ENCODE data around the gene WIZ. TPM values are rescaled to one million over a fixed set of nuclear protein-coding genes. Genes with fewer than 3 reads are reported as not detected.

WIZ gene
- total and polyA plus RNA-seq, 9 of the 15 experiments (the other 6 are each of a cell fraction or from before 2014, with no cell fraction given), result 0.06 to 37.5 (median 4.8) TPM

- no peak for FAIRE-seq
- WGBS (ENCODE audit: insufficient coverage, low coverage, missing lambda C conversion rate), result 75% methylated on average over 2 of the region's 2 CpGs
These were observed 58.9 kb downstream of the WIZ start for GRCh38 chr19:15390814-15391213.

More at GRCh38 chr19:15390814-15391213, 58.9 kb downstream of the WIZ start:
- Histone ChIP-seq H3K4me2 (ENCODE audit: insufficient read depth, low read length) (no peak overlapping the region), H3K27ac (ENCODE audit: extremely low read depth, low read depth, low read length) (no peak overlapping the region), H3K9me1 (ENCODE audit: control insufficient read depth, insufficient read depth, low read length) (no peaks in the 10 kb centered on the region), H3K9me3 (replicated peaks; ENCODE audit: control insufficient read depth, insufficient read depth, low read depth, low read length) (no peaks in the 10 kb centered on the region), H3K79me2 (ENCODE audit: control insufficient read depth, insufficient read depth, low read length) (peaks cover 40% of the 10 kb centered on the region), H3K4me3 (no peak overlapping the region), H3K27me3 (ENCODE audit: control insufficient read depth in 2 of 2, insufficient read depth in 2 of 2, low read length in 2 of 2) (no peaks in the 10 kb centered on the region), H3K9ac (ENCODE audit: insufficient read depth in 1 of 2, low read depth in 2 of 2, low read length in 2 of 2) (no peak overlapping the region), H3K4me1 (replicated peaks in 1 of 2; ENCODE audit: control insufficient read depth in 2 of 2, insufficient read depth in 2 of 2, low read length in 2 of 2) (no peaks in the 10 kb centered on the region), H4K20me1 (replicated peaks; ENCODE audit: control insufficient read depth, insufficient read depth, low read length) (no peaks in the 10 kb centered on the region), H2AFZ (ENCODE audit: low read depth, low read length) (no peak overlapping the region), H3K36me3 (ENCODE audit: control insufficient read depth, insufficient read depth, low read length) (peaks cover 68% of the 10 kb centered on the region)
- BruUV-seq (replicated peaks), result no TSS peak
- TF ChIP-seq HDAC8 (tag; IDR thresholded peaks at IDR 0.05), result no peak
- TF ChIP-seq HNRNPUL1 (IDR thresholded peaks at IDR 0.05; ENCODE audit: low read length), result no peak
- TF ChIP-seq ZBTB1 (CRISPR knock-in tag; IDR thresholded peaks at IDR 0.05; ENCODE audit: borderline replicate concordance, low read depth), result no peak
- no peak for TF ChIP-seq RBM39 (optimal IDR thresholded peaks at IDR 0.05; ENCODE audit: low read depth, low read length)
- TF ChIP-seq ZSCAN29 (IDR thresholded peaks at IDR 0.05), result no peak
- TF ChIP-seq, protein P1, sequence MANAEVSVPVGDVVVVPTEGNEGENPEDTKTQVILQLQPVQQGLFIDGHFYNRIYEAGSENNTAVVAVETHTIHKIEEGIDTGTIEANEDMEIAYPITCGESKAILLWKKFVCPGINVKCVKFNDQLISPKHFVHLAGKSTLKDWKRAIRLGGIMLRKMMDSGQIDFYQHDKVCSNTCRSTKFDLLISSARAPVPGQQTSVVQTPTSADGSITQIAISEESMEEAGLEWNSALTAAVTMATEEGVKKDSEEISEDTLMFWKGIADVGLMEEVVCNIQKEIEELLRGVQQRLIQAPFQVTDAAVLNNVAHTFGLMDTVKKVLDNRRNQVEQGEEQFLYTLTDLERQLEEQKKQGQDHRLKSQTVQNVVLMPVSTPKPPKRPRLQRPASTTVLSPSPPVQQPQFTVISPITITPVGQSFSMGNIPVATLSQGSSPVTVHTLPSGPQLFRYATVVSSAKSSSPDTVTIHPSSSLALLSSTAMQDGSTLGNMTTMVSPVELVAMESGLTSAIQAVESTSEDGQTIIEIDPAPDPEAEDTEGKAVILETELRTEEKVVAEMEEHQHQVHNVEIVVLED (CRISPR knock-in tag; IDR thresholded peaks at IDR 0.05), result no peak
- no peak for TF ChIP-seq FOS (IDR thresholded peaks at IDR 0.05; ENCODE audit: extremely low read depth, insufficient read length)
- no peak for TF ChIP-seq TAF15 (IDR thresholded peaks at IDR 0.05; ENCODE audit: low read depth, low read length)
- CTCF ChIA-PET (ENCODE audit: low intra/inter-chr PET ratio), result no interaction called here
- DNase-seq (ENCODE audit: extremely low read depth in 1 of 4, low spot score in 3 of 4) (no peak), ATAC-seq (no peak)
- intact Hi-C loops (cut with micrococcal nuclease), result no loop called here
- POLR2A ChIA-PET, result interaction anchor here (0.6 kb wide), 1 partner anchor 701 kb away, joined by 3 read pairs; the partner anchor contains the start of gene ZNF333
- in situ Hi-C loops (cut with MboI), result no loop called here

All from K562 (cell line).